AG08396 (cell line): ENCODE results near the gene HHAT.

Source experiments
- DNase-seq: peaks from one replicate; pipeline ENCODE4 v3.0.0; 2012; ENCODE audit warnings: low spot score, mixed read lengths

The HHAT gene

DNA sequence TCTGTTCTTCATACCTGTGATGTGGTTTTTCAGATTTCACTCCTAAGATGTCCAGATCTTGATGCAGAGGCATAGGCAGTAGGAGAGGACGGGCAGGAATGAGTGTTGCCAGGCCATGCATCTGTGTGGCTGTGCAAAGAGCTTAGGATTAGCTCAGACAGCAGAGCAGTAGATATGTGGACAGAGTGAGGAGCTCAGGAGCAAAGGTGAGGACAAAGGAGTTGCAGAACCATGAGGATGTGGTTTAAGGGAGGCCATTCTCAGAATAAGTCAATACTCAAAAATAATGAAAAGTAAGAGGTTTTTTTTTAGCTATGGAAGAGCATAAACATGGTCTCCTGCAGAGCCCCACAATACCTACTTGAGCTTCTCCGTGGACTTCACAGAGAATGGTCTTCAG lies 158.3 kb downstream of the HHAT start:
- no peak for DNase-seq

DNA sequence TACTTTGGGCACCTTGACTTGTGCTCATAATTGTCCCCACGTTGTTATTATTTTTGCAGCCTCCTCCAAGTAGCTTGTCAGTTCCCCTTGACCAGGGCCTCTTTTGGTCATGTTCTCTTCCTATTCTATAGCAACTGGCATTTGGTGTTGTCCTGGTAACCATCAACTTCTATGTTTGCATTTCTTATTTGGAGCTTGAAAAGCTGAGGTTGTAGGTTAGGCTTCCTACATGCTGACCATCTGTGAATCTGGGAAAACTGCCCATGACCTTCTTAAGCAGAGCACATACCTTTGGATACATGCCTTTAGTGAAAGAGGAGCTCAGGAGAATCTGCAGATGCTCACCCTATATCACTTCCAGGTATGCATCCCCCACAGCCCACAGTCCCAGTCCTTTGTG lies 160.8 kb downstream of the HHAT start:
- DNase-seq: no peak

DNA sequence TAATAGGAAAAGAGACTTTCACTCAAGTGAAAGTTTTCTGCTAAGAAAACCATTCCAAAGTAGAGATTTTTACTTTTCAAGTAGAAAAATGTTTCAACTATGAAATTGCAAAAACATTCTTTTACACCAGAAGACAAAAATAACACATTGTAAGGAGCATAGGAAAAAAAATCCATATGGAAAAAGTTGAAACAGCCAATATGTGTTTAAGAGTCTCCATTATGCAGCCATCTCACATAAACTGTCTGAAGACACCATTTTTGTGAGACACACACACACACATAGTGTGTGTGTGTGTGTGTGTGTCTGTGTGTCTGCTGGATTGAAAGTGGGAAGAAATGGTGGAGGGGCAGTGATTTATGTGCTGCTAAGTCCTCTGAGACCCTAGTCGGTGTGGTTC lies 162.1 kb downstream of the HHAT start:
- no peak for DNase-seq

DNA sequence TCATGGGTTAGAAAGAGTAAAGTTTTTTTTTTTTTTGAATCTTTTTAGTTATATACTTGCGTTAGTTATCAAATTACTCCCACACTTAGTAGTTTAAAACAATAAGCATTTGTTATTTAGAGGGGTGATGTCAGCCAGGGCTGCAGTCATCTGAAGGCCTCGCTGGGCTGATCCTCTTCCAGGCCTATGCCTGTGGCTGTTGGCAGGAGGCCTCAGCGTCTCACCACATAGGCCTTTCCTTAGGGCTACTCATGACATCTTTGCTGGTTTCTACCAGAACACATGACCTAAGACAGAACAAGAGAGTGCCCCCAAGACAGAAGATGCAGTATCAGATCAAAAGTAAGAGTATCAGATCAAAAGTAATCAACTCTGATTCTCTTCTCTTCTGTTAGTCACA lies 167.4 kb downstream of the HHAT start:
- DNase-seq: no peak

DNA sequence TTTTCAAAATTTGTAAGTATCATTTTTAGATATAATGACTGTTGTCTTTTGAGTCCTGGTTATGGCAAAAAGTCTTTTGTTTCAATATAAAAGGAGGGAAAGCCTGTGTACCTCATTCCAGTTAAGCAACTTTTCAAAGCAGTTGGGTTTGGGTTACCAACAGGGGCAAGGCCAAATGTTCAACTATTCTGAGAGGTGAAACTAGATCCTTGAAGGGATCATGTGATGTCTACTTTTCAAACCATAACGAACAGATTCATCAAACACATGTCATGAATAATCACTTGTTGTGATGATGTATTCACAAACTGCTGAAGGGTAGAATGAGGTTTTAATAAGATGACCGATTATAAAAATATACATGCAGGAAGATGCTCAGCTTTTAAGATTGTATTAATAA lies 171.3 kb downstream of the HHAT start:
- DNase-seq: no peak

DNA sequence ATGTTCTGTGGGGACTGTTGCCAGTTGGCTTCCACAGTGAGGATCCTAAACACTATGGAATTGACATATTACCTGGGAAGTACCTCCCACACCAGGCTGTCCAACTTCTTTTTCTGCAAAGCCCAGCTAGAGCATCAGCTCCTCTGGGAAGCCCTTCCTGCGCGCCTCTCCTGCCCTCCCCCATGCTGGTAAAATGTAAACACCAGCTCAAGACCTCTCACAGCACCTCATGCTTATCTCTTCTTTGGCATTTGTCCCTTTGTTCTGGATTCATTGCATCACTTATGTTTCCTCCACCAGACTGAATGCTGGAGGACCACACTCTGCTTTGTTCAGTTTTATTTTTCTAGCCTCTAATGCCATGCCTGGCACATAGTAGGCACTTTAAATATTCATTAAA lies 172.1 kb downstream of the HHAT start:
- DNase-seq: no peak

DNA sequence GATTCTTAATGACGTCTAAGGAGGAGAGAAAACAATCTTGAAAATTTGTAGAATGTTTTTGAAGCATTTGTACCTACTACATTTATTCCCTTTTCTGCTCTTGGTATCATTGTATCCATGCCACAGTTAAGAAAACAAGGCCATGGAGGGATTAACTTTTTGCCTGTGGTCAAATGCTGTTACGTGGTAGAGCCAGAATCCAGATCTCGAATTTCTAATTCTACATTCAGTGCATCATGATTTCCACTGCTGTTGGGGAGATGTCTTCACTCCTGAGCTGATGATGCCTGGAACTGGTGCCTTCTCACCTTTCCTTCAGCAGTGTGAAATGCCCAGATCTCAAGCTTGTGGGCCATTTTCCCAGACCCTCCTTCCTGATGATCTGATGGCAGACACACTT lies 175.6 kb downstream of the HHAT start:
- DNase-seq: no peak

DNA sequence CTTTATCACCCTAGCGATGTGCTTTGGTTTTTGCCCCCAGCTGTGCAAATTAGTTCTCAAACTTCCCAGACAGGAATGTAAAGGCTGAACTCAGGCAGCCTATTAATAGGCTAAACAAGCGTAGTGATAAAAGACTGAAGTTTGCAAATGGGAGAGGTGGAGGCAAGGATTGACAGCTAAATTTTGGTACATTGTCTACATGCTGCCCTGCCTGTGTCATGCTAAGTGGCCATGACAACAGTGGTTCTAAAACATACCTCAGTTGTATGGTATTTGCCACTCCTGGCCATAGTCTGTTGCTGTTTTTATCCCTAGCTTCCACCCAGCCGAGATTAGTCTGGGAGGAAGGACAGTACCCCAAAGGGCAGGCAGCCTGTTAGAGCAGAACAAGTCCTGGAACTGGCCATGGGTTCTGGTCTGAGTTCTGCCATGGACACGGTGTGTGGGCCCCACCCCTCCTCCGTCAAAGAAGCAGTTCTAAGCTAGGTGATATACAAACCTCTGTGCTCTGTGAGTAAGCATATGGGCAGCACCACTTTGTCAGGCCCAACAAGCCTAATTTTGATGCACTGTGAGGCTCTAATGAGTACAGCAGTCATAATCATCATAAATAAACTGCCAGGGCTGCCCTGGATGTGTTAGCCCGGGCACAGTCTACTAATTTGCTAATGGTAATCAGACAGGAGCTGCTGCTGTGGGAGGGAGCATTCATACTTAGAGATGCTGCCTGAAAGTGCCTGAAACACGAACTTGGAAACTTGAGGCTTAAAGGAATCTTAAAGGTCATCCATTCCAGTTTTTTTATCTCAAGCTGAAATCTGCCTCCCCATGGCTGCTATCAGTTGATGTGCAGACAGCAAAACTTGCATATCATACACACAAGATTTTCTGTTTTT lies 177.1 kb downstream of the HHAT start:
- no peak for DNase-seq

DNA sequence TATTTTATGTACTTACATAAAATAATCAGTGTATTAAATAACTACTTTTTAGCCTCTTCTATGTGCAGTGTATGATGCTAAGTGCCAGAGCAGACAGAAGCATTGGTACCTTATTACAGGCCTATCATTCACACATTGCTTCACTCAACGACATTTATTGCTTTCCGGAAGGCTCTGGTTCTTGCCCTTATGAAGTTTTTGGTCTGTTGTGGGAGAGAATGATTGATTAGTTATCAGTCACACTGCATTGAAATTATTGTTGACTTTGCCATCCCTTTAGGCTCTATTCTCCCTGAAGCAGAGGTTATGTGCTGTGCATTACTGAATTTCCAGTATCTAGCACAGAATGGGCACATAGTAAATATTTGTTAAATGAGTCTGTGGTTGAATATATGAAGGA lies 178.0 kb downstream of the HHAT start:
- no peak for DNase-seq

DNA sequence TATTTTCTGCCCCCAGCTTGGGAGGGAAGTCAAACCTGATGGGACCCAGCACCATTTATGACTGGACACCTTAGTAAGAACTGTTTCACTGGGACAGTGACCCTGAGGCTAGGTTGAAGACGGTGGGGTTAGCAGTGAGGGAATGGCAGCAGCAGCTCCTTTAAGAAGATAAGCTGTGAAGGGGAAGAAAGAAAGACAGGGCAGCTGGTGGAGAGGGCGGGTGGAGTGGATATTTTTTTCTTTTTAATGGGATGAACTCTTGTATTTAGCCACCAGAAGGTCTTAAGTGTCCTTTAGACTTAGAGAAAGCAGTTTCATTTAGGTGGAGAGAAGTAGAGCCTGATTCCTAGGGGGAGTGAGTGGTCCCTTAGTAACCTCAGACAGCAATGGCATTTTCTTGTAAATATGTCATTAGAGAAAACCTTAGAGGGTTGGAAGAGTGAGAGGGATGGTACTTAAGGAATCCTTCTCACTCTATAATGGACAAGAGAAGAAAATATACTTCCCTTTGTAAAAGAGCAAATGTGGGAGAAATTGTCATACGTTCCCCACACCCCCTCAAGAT lies 187.5 kb downstream of the HHAT start:
- no peak for DNase-seq

DNA sequence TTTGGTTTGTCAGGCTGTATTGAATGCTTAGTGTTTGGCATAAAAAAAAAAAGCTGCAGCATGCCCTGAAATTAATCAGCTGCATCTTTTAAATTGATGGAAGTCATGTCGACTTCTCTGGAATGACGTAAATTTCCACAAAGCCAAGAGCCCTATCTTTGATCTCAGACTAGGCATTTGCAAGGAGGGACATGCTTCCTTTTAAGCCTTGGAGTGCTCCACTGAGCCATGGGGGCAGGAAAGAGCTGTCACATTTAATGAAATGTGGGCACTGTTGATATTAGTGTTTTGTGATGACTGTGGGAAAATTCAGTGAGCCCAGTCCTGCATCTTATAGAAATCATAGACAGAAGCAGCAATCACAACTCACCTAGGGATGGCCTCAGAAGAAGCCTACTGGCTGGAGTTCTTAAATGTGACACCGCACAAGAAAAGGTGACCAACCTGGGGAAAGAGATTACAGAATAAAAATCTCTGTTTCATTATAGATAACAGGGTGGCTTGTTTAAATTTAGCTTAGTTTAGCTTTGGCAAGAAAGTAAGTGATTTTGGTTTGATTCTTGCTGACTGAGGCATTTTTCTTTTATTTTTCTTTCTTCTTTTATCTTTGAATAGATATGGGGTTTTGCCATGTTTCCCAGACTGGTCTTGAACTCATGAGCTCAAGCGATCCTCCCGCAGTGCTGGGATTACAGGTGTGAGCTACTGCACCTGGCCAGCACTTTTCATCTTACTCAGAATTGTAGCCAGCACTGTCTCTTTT lies 188.2 kb downstream of the HHAT start:
- no peak for DNase-seq

DNA sequence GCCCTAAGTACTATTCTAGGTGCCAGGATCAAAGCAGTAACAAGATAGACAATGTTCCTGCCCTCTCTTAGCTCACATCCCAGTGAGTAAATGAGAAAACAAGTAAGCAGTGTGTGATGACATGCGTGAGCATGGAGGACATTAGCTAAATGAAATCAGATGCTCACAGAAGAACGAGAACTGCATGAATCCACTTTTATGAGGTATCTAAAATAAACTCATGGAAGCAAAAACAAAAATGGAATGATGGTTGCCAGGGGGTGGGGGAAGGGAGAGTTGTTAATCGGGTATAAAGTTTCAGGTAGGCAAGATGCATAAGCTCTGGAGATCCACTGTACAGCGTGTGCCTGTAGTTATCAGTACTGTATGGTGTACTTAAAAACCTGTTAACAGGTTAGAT lies 195.1 kb downstream of the HHAT start:
- DNase-seq: no peak

DNA sequence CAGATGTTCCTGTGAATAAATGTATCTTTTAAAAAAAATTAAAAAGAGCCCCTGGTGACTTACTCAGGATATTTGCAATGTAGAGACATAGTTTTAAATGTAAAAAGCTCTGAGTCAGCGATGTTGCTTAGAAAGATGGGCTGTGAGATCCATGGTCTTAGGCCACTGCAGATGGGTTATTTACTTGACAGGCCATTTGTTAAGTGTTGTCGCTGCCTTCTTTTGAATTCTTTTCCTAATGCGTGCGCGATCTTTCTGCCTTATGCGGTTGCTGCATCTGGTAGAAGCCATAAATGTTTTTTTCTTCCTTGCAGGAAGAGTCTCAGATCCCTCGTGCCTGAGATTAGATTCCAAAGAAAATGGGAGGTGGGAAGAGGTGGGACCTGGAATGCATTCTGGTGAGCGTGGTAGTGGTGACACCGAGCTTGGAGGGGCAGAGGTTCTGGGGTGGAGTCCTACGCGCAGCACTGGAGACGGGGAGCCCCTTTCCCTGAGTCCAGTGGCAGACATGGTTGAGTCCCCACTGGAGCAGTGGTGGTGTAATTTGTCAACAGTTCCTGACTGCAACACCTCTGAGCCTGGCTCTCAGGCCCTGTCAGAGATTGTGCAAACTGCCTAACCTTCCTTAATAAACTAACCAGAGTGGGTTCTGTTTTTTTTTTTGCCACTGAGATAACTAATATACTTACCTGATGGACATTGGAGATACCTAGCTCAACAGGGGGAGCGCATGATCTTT lies 197.2 kb downstream of the HHAT start:
- no peak for DNase-seq

DNA sequence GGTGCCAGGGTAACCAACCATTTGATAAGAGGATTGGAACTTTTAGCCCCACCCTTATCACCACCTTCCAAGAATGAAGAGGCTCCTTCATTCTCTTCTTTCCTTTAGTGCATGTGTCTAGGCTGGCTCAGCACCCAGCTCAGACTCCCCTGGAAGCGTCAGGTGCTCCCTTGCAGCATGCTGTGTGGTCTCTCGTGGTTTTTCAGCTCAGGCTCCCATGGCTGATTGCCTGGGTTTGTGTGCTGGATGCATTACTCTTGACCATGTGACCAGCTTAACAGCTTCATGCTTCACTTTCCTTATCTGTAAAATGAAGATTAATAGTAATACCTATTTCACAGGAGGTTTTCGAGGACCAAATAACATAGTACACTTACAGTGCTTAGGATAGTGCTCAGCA lies 198.4 kb downstream of the HHAT start:
- DNase-seq: no peak

DNA sequence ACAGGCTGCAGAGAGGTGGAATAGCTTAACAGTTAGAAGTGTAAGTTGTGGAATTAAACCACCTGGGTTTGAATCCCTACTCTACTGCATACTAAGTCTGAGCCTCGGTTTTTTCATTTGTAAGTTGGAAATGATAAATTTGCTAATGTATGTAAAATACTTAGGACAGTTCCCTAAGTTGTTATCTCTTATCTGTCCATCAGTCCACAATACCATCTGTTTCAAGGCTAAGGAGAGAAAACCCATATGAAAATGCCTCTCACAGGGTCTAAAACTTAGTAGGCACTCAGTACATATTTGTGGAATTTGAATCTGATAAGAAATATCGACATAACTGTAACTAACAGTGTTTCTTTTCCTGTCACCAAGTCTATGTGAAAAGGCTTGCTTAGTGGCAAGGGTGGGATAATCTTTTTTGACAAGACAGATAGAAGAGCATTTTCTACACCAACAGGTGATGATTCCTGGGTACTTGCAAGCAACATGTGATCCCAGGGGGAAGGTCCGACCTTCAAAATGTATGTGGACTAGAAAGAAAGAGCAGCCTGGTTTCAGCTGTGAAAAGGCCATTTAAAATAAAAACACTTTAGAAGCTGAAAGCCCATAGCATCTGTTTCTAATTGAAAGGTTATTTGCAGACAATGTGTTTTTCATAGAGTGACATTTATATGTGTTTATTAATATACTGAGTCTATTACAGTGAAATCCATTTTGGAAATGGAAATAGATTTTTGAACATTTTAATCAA lies 202.9 kb downstream of the HHAT start:
- DNase-seq: no peak

DNA sequence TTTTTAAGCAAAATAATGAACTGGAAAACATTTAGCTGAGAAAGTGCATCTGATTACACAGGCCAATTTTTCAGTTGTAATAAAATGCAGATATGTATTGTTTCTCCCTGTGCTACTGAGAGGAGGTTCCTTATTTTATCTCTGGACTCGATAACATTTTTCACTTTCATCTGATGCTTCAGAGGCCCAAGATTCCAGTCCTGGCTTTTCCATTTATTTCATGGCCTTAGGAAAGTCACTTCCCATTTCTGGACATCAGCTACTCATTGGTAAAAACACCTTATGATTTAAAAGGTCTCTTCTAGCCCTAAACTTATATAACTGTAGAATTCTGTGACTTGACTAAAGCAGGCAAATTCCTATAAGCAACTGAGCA lies 203.5 kb downstream of the HHAT start:
- no peak for DNase-seq

DNA sequence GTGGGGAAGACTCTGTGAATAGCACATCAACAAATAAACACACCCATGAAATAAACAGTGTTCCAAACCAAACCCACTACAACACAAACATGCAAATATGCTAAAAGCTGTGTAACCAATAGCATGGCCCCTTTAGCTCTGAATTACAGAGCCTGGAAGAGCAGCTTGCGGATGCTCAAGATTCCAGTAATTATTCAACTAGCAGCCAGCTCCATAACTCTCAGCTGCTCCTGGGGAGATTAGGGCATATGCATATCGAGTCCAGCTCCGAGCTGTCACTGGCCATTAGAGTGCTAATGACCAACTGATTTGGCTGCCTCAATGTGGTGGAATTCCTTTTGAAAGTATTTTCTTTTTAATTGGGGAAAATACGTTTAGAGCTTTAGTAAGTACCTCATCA lies 207.1 kb downstream of the HHAT start:
- no peak for DNase-seq

DNA sequence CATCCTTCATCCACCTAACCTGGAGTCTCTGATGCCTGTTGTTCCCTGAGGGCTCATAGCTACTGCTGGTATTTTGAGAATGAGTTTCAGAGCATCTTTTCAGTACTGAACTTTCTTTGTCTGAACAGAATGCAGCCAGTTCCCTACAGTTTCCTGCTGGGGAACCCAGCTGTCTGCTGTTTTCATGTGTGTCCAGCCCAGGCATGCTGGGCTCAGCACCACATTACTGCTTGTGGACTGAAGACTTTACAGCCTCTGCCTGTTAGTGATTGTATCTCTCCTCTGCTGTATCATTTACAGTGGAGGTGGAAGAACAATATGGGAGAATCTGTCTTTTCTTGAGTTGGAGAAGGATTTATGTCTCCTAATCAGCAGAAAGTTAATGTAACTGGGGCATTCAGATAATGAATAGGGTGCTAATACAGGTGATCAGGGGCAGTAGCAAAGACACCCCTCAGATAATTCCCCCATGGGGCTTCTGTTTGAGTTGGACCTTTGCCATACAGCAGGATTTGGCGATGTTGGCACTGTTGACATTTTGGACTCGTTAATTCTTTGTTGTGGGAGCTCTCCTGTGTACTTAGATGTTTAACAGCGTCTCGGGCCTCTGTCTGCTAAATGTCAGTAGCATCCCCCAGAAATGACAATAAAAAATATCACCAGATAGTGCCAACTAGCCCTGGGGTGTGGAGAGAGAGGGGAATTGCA lies 207.7 kb downstream of the HHAT start:
- no peak for DNase-seq

DNA sequence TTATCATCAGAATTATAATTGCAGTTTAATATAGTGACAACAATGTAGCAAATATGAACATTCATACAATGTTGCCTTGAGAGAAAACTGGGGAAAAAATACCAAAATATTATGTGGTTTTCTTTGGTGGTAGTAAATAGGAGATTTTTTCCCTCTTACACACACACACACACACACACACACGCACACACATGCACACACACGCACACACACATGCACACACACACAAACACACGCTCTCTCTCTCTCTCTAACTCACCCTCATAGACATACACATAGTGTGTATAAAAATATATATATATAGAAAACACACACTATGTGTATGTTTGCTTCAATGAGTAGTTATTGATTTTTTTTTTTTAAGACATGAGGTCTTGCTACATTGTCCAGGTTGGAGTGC lies 211.6 kb downstream of the HHAT start:
- DNase-seq: no peak

DNA sequence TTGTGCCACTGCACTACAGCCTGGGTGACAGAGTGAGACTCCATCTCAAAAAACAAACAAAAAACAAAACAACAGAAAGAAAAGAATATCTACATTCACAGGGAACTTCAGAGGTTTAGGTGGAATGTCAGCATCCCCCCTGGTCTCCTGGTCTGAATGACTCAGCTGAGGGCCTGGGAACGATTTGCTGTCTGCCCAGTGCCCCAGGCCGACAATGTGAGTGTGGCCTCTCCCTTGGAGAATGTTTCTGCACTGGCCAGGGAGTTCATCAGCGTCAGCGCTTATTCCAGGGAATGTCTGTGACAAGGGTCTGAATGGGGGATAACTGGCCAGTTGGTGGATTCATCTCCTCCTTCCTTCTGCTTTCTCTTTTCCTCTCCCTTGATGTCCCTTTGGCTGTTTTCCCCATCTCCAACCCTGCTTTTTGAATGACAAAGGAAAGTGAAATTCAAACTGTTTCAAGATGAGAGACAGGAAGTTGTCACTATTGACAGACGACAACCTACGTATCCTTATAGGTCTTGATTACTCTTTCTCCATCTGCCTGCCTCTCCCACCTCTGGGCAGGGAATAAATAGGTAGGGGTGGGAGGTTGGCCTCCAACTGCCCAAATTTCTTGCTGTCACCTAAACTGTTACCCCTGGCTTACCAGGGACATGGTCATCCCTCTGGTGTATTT lies 213.1 kb downstream of the HHAT start:
- no peak for DNase-seq

DNA sequence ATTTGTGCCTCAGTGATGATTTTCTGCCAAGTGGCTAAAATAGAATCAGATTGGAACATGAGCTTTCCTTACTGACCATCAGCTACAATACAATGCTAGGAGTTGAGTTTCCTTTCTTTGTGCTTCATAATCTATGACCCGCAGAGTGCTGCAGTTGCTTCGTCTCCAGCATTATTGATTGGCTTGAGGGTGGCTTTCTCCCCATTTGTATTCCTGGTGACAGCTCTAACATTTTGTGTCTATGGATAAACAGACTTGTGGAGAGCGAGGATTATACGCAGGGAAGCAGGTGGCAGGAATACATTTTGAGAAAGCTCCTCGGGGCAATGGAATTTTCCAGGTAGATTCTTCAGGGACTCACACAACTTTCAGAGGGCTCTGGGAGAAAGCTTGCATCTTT lies 223.2 kb downstream of the HHAT start:
- no peak for DNase-seq
